ENCODE measurements around the gene TEX47.

GRCh38 chr7:88758381-88759229 is 36.9 kb downstream of the TEX47 start:
- no peak for TF ChIP-seq CTCF (conservative IDR thresholded peaks at IDR 0.05; ENCODE audit: low read depth, low read length)
- TF ChIP-seq EZH2 (IDR thresholded peaks at IDR 0.05; ENCODE audit: low read length, unreplicated experiment), result peak; percentile 66
